GM21737 (cell line): ENCODE data around the gene NAIF1.
"Not testable (repeated sequence)": the region's sequence is repeated elsewhere in the genome, so short reads cannot be mapped to it uniquely, and the experiment has no call there.

Source experiments
- ATAC-seq: cut with Tn5 transposase; IDR thresholded peaks from one replicate; pipeline ENCODE4 v1.9.1; 2021; ENCODE audit warnings: mild to moderate bottlenecking, moderate library complexity; ENCODE audit not compliant: unreplicated experiment

NAIF1 gene

GRCh38 chr9:128062846-128063831, 4.0 kb downstream of the NAIF1 start:
- ATAC-seq: no peak

- ATAC-seq: no peak
Observed at GRCh38 chr9:128062279-128062678, 4.8 kb downstream of the NAIF1 start.

- no peak for ATAC-seq
Observed at GRCh38 chr9:128061275-128061960, 5.7 kb downstream of the NAIF1 start.

- no peak for ATAC-seq
Observed at GRCh38 chr9:128059365-128059983, 7.6 kb downstream of the NAIF1 start.

- ATAC-seq: no peak
Observed at GRCh38 chr9:128057724-128058409, 9.3 kb downstream of the NAIF1 start.

- ATAC-seq: no peak
Observed at GRCh38 chr9:128056887-128057723, 10.0 kb downstream of the NAIF1 start.

GRCh38 chr9:128056086-128056485, 11.0 kb downstream of the NAIF1 start:
- ATAC-seq: no peak

- ATAC-seq: no peak
Observed at GRCh38 chr9:128055344-128056040, 11.6 kb downstream of the NAIF1 start.

GRCh38 chr9:128054087-128054486, 13.0 kb downstream of the NAIF1 start:
- no peak for ATAC-seq

- no peak for ATAC-seq
Observed at GRCh38 chr9:128053560-128053959, 13.6 kb downstream of the NAIF1 start.

GRCh38 chr9:128051932-128052709, 15.0 kb downstream of the NAIF1 start:
- no peak for ATAC-seq

- ATAC-seq: no peak
Observed at GRCh38 chr9:128049843-128050242, 17.3 kb downstream of the NAIF1 start.

GRCh38 chr9:128048663-128049062, 18.5 kb downstream of the NAIF1 start:
- ATAC-seq: no peak

GRCh38 chr9:128047231-128047630, 19.9 kb downstream of the NAIF1 start:
- no peak for ATAC-seq

GRCh38 chr9:128045831-128046230, 21.3 kb downstream of the NAIF1 start:
- no peak for ATAC-seq

- not testable (repeated sequence) for ATAC-seq
Observed at GRCh38 chr9:128045409-128045808, 21.7 kb downstream of the NAIF1 start.

- no peak for ATAC-seq
Observed at GRCh38 chr9:128043467-128043868, 23.7 kb downstream of the NAIF1 start.

GRCh38 chr9:128042043-128042442, 25.1 kb downstream of the NAIF1 start:
- ATAC-seq: no peak

- not testable (repeated sequence) for ATAC-seq
Observed at GRCh38 chr9:128040783-128041182, 26.3 kb downstream of the NAIF1 start.
